Gastroesophageal sphincter (tissue), 3 donors: ENCODE data around the gene DALRD3.

Experiments
- CTCF ChIP-seq, 4 experiments: fragments of 200-600 bp in 2 of 4; fragments of 450-650 bp in 2 of 4; sonication (generic) in 1 of 4; IDR thresholded peaks; one replicate each; pipeline ENCODE4 v1.5.1; 2017 to 2019; ENCODE audit warnings: antibody characterized with exemption in 4 of 4, mild to moderate bottlenecking in 2 of 4, moderate library complexity in 2 of 4
- POLR2A ChIP-seq, 2 donors: fragments of 450-650 bp; IDR thresholded peaks; one replicate each; pipeline ENCODE4 v1.6.1; 2017; ENCODE audit warnings: antibody characterized with exemption in 2 of 2, mild to moderate bottlenecking in 2 of 2, moderate library complexity in 1 of 2

GRCh38 chr3:49019941-49020329 lies 1.6 kb upstream of the DALRD3 start:
- TF ChIP-seq CTCF (IDR thresholded peaks at IDR 0.05) (no peak), POLR2A (IDR thresholded peaks at IDR 0.05) (no peak)
